HS-5 (cell line): ENCODE data around the gene POU2AF1.
A peak's percentile ranks its signal among the peaks of the same experiment; 100 is the strongest.
"Not testable (repeated sequence)": the region's sequence is repeated elsewhere in the genome, so short reads cannot be mapped to it uniquely, and the experiment has no call there.

Experiments used
- DNase-seq: peaks from one replicate; pipeline ENCODE4 v3.0.0-alpha.2; 2012; ENCODE audit warnings: low read depth

POU2AF1 gene

GRCh38 chr11:111344032-111344431 lies 35.0 kb downstream of the POU2AF1 start:
- no peak for DNase-seq

- no peak for DNase-seq
These were observed 36.7 kb downstream of the POU2AF1 start for GRCh38 chr11:111342329-111342728.

GRCh38 chr11:111339758-111340388 lies 39.2 kb downstream of the POU2AF1 start:
- DNase-seq: no peak

GRCh38 chr11:111336582-111337256 lies 42.4 kb downstream of the POU2AF1 start:
- DNase-seq: peak; percentile 53

- DNase-seq: no peak
These were observed 43.0 kb downstream of the POU2AF1 start for GRCh38 chr11:111336062-111336461.

GRCh38 chr11:111335549-111335948 lies 43.5 kb downstream of the POU2AF1 start:
- no peak for DNase-seq

- no peak for DNase-seq
These were observed 44.3 kb downstream of the POU2AF1 start for GRCh38 chr11:111334532-111335502.

- DNase-seq: no peak
These were observed 47.2 kb downstream of the POU2AF1 start for GRCh38 chr11:111331711-111332479.

- no peak for DNase-seq
These were observed 48.7 kb downstream of the POU2AF1 start for GRCh38 chr11:111330234-111330893.

- DNase-seq: no peak
These were observed 49.5 kb downstream of the POU2AF1 start for GRCh38 chr11:111329306-111330204.

GRCh38 chr11:111327908-111328624 lies 51.0 kb downstream of the POU2AF1 start:
- no peak for DNase-seq

GRCh38 chr11:111326824-111327223 lies 52.3 kb downstream of the POU2AF1 start:
- no peak for DNase-seq

GRCh38 chr11:111325259-111325658 lies 53.8 kb downstream of the POU2AF1 start:
- DNase-seq: no peak

- DNase-seq: no peak
These were observed 54.8 kb downstream of the POU2AF1 start for GRCh38 chr11:111324277-111324720.

- no peak for DNase-seq
These were observed 56.5 kb downstream of the POU2AF1 start for GRCh38 chr11:111322534-111322933.

- DNase-seq: no peak
These were observed 58.1 kb downstream of the POU2AF1 start for GRCh38 chr11:111320728-111321568.

GRCh38 chr11:111320199-111320598 lies 58.9 kb downstream of the POU2AF1 start:
- DNase-seq: not testable (repeated sequence)

- no peak for DNase-seq
These were observed 59.8 kb downstream of the POU2AF1 start for GRCh38 chr11:111319296-111319695.

GRCh38 chr11:111312076-111312475 lies 67.0 kb downstream of the POU2AF1 start:
- no peak for DNase-seq
